ENCODE measurements around the gene HYAL1. TPM values are rescaled to one million over a fixed set of nuclear protein-coding genes. Genes with fewer than 3 reads are reported as not detected.

Gene HYAL1
- total and polyA plus RNA-seq, 8 donors: 3.1 to 11.7 (median 6.4) TPM

DNA sequence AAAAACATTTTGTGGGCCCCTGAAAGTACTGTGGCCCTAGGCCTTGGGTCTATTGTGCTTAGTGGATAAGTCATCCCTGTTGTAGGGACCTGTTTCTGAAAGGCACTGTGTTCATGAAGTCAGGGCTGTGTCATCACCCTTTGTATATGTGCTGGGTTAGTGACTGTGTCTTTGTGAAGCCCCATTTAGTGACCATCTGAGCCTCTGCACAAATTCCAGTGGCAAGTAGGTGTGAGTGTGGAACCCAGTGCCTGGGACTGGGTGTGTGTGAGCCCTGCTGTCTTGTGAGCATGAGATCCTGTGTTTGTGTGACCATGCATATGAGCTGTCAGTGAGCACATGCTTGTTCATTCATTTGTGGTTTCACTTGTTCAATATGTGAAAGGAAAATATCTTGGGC lies 1.2 kb upstream of the HYAL1 start:
- no peak for ATAC-seq

DNA sequence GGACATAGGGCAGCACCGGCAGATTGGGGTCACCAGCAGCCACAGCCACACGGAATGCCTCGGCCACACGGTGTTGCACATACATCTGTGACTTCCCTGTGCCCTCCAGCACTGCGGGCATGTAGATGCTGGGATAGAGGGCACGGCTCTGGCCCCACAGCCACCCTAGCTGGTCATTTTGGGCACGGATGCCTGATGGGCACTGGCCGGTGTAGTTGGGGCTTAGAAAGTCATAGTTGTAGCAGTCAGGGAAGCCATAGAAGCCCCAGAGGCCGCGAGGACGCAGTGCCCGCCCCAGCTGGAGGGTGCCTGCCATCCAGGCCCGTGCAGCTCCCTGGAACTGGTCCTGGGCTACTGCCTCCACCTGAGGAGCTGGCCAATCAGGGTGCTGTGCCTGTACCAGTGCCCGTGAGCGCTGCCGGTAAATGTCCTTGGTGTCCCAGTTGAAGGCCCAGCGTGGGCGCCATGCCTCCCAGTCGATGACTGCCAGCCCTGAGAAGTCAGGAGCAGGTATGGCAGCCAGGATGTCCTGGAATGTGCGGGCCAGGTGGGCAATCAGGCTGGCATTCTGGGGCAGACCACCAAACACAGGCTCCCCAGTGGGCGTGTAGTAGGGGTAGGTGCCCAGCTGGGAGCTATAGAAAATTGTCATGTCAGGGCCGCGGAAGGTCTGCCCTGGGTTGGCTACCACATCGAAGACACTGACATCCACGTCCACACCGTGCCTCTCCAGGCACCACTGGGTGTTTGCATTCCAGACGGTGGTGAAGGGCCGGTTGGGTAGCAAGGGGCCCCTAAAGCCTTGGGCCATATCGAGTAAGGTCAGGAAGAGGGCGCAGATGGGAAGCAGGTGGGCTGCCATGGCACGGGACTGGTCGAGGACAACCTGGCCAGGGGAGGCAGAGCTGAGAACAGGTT lies 1.0 kb downstream of the HYAL1 start:
- intact Hi-C loops (cut with DNase I): no loop called here

More for the DNA sequence above, 1.2 kb upstream of the HYAL1 start:
- Histone ChIP-seq H3K4me1 (peaks cover 8 to 12% (median 8%) of the 10 kb centered on the region in 3 donors), H3K36me3 (no peaks in the 10 kb centered on the region), H3K4me3 (no peak overlapping the region), H3K27me3 (no peaks in the 10 kb centered on the region), H3K27ac (no peak overlapping the region), H3K9me3 (no peaks in the 10 kb centered on the region)
- FAIRE-seq: no peak
- TF ChIP-seq, protein P1, sequence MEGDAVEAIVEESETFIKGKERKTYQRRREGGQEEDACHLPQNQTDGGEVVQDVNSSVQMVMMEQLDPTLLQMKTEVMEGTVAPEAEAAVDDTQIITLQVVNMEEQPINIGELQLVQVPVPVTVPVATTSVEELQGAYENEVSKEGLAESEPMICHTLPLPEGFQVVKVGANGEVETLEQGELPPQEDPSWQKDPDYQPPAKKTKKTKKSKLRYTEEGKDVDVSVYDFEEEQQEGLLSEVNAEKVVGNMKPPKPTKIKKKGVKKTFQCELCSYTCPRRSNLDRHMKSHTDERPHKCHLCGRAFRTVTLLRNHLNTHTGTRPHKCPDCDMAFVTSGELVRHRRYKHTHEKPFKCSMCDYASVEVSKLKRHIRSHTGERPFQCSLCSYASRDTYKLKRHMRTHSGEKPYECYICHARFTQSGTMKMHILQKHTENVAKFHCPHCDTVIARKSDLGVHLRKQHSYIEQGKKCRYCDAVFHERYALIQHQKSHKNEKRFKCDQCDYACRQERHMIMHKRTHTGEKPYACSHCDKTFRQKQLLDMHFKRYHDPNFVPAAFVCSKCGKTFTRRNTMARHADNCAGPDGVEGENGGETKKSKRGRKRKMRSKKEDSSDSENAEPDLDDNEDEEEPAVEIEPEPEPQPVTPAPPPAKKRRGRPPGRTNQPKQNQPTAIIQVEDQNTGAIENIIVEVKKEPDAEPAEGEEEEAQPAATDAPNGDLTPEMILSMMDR (IDR thresholded peaks at IDR 0.05): no peak
- intact Hi-C loops (cut with DNase I): no loop called here
- no peak for DNase-seq

DNA sequence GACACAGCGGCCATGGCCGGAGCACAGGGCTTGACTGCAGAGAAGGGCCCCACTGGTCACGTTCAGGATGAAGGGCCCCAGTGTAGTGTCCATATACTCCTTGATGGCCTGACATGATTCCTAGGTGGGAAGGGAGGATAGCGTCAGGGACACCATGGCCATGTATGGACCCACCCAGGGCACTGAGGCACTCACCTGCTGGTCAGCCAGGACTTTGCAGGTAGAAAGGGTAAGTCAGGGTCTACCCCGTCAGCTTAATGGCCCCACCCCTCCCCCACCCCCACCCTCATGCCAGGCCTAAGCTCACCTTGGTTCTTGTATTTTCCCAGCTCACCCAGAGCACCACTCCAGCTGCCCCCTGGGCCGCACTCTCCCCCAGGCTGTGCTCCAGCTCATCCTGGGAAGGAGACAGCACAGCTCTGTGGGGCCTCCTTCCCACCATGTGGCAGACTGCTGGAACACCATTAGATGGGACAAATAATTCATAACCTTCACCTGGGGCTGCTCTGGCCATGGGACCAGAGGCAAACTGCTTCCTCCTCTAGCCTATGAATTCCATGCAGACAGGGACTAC lies 2.6 kb downstream of the HYAL1 start:
- ATAC-seq (no peak), FAIRE-seq (no peak), DNase-seq (no peak)
- peak overlapping the region in 1 of 4 donors; percentile 80 for H3K27ac ChIP-seq
- H3K9me3 ChIP-seq: no peaks in the 10 kb centered on the region
- H3K4me3 ChIP-seq: peak overlapping the region in 1 of 4 donors; percentile 67
- H3K4me1 ChIP-seq: peaks cover 11 to 14% (median 11%) of the 10 kb centered on the region in 3 donors
- intact Hi-C loops (cut with DNase I): no loop called here
- WGBS, 2 donors: 88 to 89% methylated on average over 6 of the region's 6 CpGs
- no peaks in the 10 kb centered on the region for H3K36me3 ChIP-seq
- TF ChIP-seq, protein P1 (IDR thresholded peaks at IDR 0.05): no peak
- no peaks in the 10 kb centered on the region for H3K27me3 ChIP-seq

More for the DNA sequence above, 1.0 kb downstream of the HYAL1 start:
- Histone ChIP-seq H3K4me3 (peak overlapping the region in 2 of 4 donors; percentile 18 to 26), H3K27me3 (no peaks in the 10 kb centered on the region), H3K9me3 (no peaks in the 10 kb centered on the region), H3K36me3 (no peaks in the 10 kb centered on the region), H3K4me1 (peaks cover 11 to 14% (median 11%) of the 10 kb centered on the region in 3 donors), H3K27ac (peak overlapping the region; percentile 58 to 78 (median 70))
- TF ChIP-seq, protein P1 (IDR thresholded peaks at IDR 0.05): no peak
- no peak for FAIRE-seq
- ATAC-seq: no peak
- DNase-seq: peak in 1 of 6 donors; percentile 30
- WGBS, 2 donors: 81 to 84% methylated on average over 32 of the region's 32 CpGs

DNA sequence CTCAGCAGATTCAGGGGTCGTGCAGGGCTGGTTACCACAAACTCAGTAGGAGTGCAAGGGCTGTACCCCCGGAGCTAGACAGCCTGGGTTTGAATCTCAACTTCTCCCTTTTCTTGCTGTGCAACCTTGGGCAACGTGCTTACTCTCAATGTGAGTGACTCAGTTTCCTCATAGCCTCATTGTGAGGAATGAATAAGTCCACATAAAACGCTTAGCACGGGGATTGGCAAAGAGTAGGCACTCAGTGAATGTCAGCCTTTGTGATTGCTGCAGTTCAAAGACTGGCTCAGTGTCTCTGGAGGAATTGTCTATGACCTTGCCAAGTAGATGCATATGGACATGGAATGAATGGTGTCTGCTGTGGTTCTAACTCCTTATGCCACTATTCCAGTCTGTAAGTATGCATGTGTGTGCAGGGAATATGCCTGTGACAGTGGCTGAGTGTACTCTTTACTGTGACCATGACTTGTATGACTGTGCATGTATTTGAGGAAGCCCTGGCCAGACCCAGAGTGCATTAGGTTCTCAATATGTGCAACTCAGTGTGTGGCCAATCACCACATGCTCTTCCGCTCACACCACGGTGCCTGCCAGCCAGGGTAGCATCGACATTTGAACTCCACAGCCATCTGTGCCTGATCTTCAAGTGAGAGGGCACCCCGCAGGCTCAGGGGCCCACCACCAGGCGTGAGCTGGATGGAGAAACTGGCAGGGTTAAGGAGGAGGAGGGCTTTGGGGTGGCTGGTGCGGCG lies 3.3 kb downstream of the HYAL1 start:
- H3K27me3 ChIP-seq: no peaks in the 10 kb centered on the region
- no peaks in the 10 kb centered on the region for H3K36me3 ChIP-seq
- intact Hi-C loops (cut with DNase I): no loop called here
- 51 to 52% methylated on average over 12 of the region's 12 CpGs for WGBS, 2 donors
- H3K27ac ChIP-seq: peak overlapping the region; percentile 61 to 83 (median 79)
- ATAC-seq: peak in 2 of 4 donors; percentile 10 to 11
- no peak for FAIRE-seq
- peak overlapping the region in 3 of 4 donors; percentile 12 to 67 (median 32) for H3K4me3 ChIP-seq
- peaks cover 11 to 14% (median 11%) of the 10 kb centered on the region in 3 donors for H3K4me1 ChIP-seq
- DNase-seq: peak in 3 of 6 donors; percentile 42 to 76 (median 53)
- H3K9me3 ChIP-seq: no peaks in the 10 kb centered on the region
- TF ChIP-seq, protein P1 (IDR thresholded peaks at IDR 0.05): no peak

All from pancreas (tissue), 10 donors.